Activated CD4-positive, alpha-beta T cell treated with anti-CD3 and anti-CD28 coated beads, Interleukin-2, amount 10 ng/mL, durations not matched to agents 24 days and 14 days (primary cell): Measurements from ENCODE around the gene SLC25A52. TPM values are rescaled to one million over a fixed set of nuclear protein-coding genes. Genes with fewer than 3 reads are reported as not detected.
"Not testable (repeated sequence)": the region's sequence is repeated elsewhere in the genome, so short reads cannot be mapped to it uniquely, and the experiment has no call there.

Experiments used
- DNase-seq: peaks from one replicate; pipeline ENCODE4 v3.0.0; 2022
- H3K27ac Mint-ChIP-seq: one replicate; pipeline ENCODE4 v1.8.0; 2022; ENCODE audit warnings: mild to moderate bottlenecking, mixed read lengths
- H3K27me3 Mint-ChIP-seq: one replicate; pipeline ENCODE4 v1.8.0; 2022; ENCODE audit warnings: mixed read lengths
- H3K36me3 Mint-ChIP-seq: one replicate; pipeline ENCODE4 v1.8.0; 2022; ENCODE audit warnings: low read depth, mild to moderate bottlenecking, mixed read lengths
- H3K4me1 Mint-ChIP-seq: one replicate; pipeline ENCODE4 v1.8.0; 2021; ENCODE audit warnings: mixed read lengths
- H3K4me3 Mint-ChIP-seq: one replicate; pipeline ENCODE4 v1.8.0; 2022; ENCODE audit warnings: mild to moderate bottlenecking, moderate library complexity, mixed read lengths
- H3K9me3 Mint-ChIP-seq: one replicate; pipeline ENCODE4 v1.8.0; 2021; ENCODE audit warnings: mixed read lengths
- intact Hi-C: fragments of 100-400 bp; cut with micrococcal nuclease; formaldehyde crosslinking; loops from one replicate; pipeline ENCODE4 v1.15.1; 2023
- total RNA-seq: library from RNA; stranded (reverse); gene quantifications from 2 replicates; pipeline ENCODE4 v1.2.3, GENCODE V29; 2022

The SLC25A52 gene
- total RNA-seq, 1 donor from 2014 or later: not detected

- H3K36me3 Mint-ChIP-seq, H3K4me3 Mint-ChIP-seq, H3K27ac Mint-ChIP-seq, H3K9me3 Mint-ChIP-seq, DNase-seq, intact Hi-C loops, H3K4me1 Mint-ChIP-seq: not testable (repeated sequence)
- H3K27me3 Mint-ChIP-seq: peaks cover 28% of the 10 kb centered on the region
These were observed 31.5 kb downstream of the SLC25A52 start for GRCh38 chr18:31729196-31729595.

DNA sequence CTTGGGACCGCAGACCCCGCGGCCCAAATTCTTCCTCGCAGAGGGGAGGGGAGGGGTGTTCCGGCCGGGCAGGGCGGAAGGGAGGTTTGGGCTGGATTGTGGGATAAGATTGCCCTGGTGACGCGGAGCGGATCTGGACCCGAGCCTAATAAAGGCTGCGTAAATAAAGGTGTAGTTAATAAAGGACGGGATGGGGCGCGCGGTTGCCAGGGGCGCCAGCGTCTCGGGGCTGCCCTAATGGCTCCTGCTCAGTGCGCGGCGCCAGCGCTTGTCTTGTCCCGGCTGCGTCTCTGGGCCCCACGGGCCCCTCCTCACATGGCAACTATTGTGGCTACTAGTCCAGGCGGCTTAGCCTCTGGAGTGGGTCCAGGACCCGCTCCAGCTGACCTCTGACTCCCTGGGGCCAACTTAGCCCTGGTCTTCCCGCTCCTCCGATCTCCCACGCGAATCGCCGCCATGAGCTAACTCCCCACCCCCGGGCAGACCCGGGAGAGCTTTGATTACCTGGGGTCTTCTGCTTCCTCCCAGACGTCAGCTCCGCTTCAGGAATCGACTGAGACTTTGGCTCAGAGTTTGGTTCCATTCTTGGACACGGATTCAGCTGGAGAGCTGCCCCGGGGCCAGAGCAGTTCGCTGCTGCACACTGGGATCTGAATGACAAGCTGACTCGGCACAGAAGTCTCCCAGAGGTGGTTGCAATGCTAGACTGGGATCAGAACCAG lies 36.5 kb downstream of the SLC25A52 start:
- Mint-ChIP-seq H3K4me3 (peak overlapping the region; percentile 77), H3K36me3 (no peaks in the 10 kb centered on the region), H3K4me1 (peaks cover 9% of the 10 kb centered on the region), H3K9me3 (no peaks in the 10 kb centered on the region), H3K27ac (no peak overlapping the region), H3K27me3 (peaks cover 30% of the 10 kb centered on the region)
- DNase-seq: peak; percentile 53
- intact Hi-C loops: loop anchor here (5.0 kb wide), 1 partner anchor 112 kb away; no protein-coding TSS in a partner anchor

DNA sequence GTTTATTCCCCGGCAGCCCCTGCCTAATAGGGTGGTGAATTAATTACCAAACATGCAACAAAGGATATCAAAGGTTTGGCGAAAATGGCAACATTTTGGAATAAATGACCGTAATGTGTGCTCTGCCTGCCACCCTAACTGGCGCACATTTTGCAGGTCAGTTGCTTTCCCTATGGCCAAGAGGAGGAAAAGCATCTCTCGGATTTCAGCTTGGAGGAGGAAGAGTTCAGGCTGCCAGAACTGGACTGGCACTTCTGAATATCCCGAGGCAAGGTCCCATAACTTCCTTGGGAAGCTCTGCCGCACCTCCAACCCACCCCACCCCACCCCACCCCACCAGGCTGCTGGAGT lies 37.1 kb downstream of the SLC25A52 start:
- no peak overlapping the region for H3K4me3 Mint-ChIP-seq
- H3K9me3 Mint-ChIP-seq: no peaks in the 10 kb centered on the region
- H3K4me1 Mint-ChIP-seq: peaks cover 9% of the 10 kb centered on the region
- no peak overlapping the region for H3K27ac Mint-ChIP-seq
- peaks cover 30% of the 10 kb centered on the region for H3K27me3 Mint-ChIP-seq
- no peaks in the 10 kb centered on the region for H3K36me3 Mint-ChIP-seq
- DNase-seq: no peak
- intact Hi-C loops: loop anchor here (5.0 kb wide), 1 partner anchor 111 kb away; no protein-coding TSS in a partner anchor

GRCh38 chr18:31722369-31722957 lies 38.2 kb downstream of the SLC25A52 start:
- H3K36me3 Mint-ChIP-seq: no peaks in the 10 kb centered on the region
- peaks cover 30% of the 10 kb centered on the region for H3K27me3 Mint-ChIP-seq
- no peak overlapping the region for H3K4me3 Mint-ChIP-seq
- H3K9me3 Mint-ChIP-seq: no peaks in the 10 kb centered on the region
- peaks cover 9% of the 10 kb centered on the region for H3K4me1 Mint-ChIP-seq
- peak; percentile 92 for DNase-seq
- no peak overlapping the region for H3K27ac Mint-ChIP-seq
- intact Hi-C loops: loop anchor here (1.0 to 5.0 kb wide), 2 partner anchors 110 to 166 kb away; no protein-coding TSS in a partner anchor

DNA sequence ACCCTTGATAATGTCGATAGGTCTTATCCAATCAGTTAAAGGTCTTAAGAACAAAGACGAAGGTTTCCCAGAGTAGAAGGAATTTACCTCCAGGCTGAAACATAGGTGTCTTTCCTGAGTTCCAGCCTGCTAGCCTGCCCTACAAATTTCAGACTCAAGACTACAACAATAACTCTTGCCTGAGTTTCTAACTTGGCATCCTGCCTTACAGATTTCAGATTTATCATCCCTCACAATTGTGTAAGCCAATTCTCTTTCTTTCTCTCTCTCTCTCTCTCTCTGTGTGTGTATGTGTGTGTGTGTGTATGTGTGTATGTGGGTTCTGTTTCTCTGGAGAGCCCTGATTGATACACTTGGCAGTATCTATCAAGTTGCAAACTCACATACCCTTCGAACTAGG lies 39.1 kb downstream of the SLC25A52 start:
- H3K4me1 Mint-ChIP-seq: peaks cover 9% of the 10 kb centered on the region

DNA sequence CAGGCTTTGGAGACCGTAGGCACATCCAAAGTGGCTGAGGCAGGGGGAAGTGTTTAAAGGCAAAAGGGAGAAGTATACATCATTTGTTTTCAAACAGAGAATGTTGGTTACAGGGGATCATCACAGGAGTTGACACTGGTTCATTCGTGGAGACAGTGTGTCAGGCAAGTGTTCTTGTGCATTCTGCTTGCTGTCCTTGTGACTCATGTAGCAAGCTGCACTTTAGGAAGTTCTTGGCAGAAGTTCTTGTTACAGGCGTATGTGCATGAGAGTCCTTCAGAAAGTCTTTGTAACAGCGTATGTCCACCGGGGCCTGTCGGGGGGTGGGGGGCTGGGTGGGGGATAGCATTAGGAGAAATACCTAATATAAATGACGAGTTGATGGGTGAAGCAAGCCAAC lies 39.8 kb downstream of the SLC25A52 start:
- H3K4me3 Mint-ChIP-seq: no peak overlapping the region
- peaks cover 28% of the 10 kb centered on the region for H3K27me3 Mint-ChIP-seq
- DNase-seq: no peak
- peaks cover 9% of the 10 kb centered on the region for H3K4me1 Mint-ChIP-seq
- H3K9me3 Mint-ChIP-seq: no peaks in the 10 kb centered on the region
- intact Hi-C loops: loop anchor here (5.0 kb wide), 1 partner anchor 109 kb away; no protein-coding TSS in a partner anchor
- H3K27ac Mint-ChIP-seq: no peak overlapping the region
- no peaks in the 10 kb centered on the region for H3K36me3 Mint-ChIP-seq

More for the DNA sequence above, 39.1 kb downstream of the SLC25A52 start:
- H3K9me3 Mint-ChIP-seq: no peaks in the 10 kb centered on the region
- no peak overlapping the region for H3K4me3 Mint-ChIP-seq
- no peaks in the 10 kb centered on the region for H3K36me3 Mint-ChIP-seq
- DNase-seq: no peak
- no peak overlapping the region for H3K27ac Mint-ChIP-seq
- H3K27me3 Mint-ChIP-seq: peaks cover 30% of the 10 kb centered on the region
- intact Hi-C loops: loop anchor here (5.0 kb wide), 1 partner anchor 109 kb away; no protein-coding TSS in a partner anchor

DNA sequence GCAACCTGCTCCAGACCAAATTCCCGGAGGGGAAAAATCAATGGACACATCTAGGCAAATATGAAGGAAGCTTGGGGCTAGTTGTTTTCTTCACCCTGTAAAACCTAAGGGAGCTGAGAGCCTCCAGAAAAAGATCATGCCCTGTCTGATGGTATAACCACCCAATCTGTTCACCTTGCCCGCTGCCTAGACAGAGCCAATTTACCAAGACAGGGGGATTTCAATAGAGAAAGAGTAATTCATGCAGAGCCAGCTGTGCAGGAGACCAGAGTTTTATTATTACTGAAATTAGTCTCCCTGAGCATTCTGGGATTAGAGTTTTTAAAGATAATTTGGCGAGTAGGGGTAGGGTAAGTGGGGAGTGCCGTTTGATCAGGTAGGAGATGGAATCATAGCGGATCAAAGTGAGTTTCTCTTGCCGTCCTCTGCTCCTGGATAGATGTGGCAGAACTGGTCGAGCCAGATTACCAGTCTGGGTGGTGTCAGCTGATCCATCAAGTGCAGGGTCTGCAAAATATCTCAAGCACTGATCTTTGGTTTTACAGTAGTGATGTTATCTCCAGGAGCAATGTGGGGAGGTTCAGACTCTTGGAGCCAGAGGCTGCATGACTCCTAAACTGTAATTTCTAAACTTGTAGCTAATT lies 41.2 kb downstream of the SLC25A52 start:
- Mint-ChIP-seq H3K27ac (no peak overlapping the region), H3K27me3 (peaks cover 19% of the 10 kb centered on the region), H3K4me1 (peaks cover 7% of the 10 kb centered on the region), H3K4me3 (no peak overlapping the region), H3K36me3 (no peaks in the 10 kb centered on the region), H3K9me3 (no peaks in the 10 kb centered on the region)
- DNase-seq: no peak
- intact Hi-C loops: loop anchor here (5.0 kb wide), 1 partner anchor 107 kb away; no protein-coding TSS in a partner anchor

GRCh38 chr18:31718386-31718785 lies 42.3 kb downstream of the SLC25A52 start:
- Mint-ChIP-seq H3K9me3 (no peaks in the 10 kb centered on the region), H3K27ac (no peak overlapping the region), H3K4me1 (peaks cover 2% of the 10 kb centered on the region), H3K36me3 (no peaks in the 10 kb centered on the region), H3K27me3 (peaks cover 9% of the 10 kb centered on the region), H3K4me3 (no peak overlapping the region)
- intact Hi-C loops: no loop called here
- DNase-seq: no peak

DNA sequence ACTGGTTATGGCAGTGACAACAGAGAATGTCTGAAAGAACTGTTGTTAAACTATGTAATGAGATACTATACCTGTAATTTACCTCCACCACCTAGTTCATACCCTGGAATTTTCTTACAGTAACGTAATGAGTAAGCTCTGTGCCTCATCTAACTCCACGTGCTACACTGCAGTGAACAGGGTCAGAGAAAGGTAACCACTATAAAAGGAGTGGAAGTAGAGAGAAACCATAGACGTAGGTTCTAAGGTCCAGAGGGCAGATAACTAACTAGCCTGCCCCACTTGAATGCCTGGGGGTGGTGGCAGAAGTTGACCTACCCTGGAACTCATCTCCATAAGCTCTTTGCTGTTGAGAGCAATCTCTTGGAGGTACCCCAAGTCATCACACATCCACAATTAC lies 44.3 kb downstream of the SLC25A52 start:
- Mint-ChIP-seq H3K4me3 (no peak overlapping the region), H3K27me3 (no peaks in the 10 kb centered on the region), H3K4me1 (no peaks in the 10 kb centered on the region), H3K27ac (no peak overlapping the region), H3K9me3 (no peaks in the 10 kb centered on the region), H3K36me3 (no peaks in the 10 kb centered on the region)
- intact Hi-C loops: no loop called here
- DNase-seq: no peak

DNA sequence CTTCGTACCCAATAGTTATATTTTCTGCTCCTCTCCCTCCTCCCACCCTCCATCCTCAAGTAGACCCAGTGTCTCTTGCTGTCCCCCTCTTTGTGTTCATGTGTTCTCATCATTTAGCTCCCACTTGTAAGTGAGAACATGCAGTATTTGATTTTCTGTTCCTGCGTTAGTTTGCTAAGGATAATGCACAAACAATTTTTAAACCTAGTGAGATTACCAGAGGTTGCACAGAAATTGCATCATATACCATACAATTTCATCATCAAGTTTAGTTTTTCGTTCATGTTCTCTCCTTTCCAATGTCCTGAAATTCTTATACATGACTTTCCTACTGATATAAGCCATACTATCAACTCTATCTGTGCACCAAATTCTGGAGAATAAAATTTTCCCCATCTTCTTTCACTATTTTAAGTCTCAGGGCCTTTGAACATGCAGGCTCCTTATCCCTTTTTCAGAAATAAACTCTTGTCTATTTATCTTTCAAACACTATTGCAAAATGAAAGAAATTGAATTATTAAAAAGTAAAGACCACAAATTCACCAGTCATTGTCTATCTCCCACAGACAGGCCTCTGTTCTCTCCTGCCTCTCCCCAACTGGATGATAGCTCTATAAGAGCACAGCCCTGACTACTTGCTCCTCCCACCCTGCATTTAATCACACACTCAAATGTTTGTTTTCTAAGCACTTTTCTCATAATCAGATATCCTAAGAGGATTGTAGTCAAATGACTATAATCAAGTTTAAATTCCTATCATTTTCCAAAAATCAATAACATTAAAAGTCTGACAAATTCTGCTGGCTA lies 49.1 kb downstream of the SLC25A52 start:
- Mint-ChIP-seq H3K27ac (no peak overlapping the region), H3K36me3 (no peaks in the 10 kb centered on the region), H3K27me3 (no peaks in the 10 kb centered on the region), H3K4me1 (no peaks in the 10 kb centered on the region), H3K4me3 (no peak overlapping the region), H3K9me3 (no peaks in the 10 kb centered on the region)
- no peak for DNase-seq
- intact Hi-C loops: no loop called here

DNA sequence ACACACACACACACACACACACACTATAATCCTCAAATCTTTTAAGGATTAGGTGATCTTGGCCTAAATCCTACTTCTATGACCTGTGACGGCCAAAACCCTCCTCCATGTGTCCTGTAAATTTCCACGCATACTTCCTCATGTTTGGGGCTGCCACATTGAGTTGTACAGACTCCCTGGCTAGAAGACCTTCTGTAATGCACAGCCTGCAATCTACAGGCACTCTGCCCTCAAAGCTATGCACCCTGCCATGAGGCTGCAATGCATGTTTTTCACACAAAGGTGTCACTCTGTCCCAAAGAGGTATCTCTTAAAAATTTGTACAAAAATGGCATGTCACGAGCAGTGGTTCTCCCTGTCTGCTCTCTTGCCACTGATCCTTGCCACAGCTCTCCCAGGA lies 49.9 kb downstream of the SLC25A52 start:
- Mint-ChIP-seq H3K36me3 (no peaks in the 10 kb centered on the region), H3K4me1 (no peaks in the 10 kb centered on the region), H3K27me3 (no peaks in the 10 kb centered on the region), H3K9me3 (no peaks in the 10 kb centered on the region), H3K27ac (no peak overlapping the region), H3K4me3 (no peak overlapping the region)
- intact Hi-C loops: no loop called here
- DNase-seq: no peak
